GM19468 (cell line): ENCODE results near the gene KCNH1.
"Not testable (repeated sequence)": the region's sequence is repeated elsewhere in the genome, so short reads cannot be mapped to it uniquely, and the experiment has no call there.

Source experiments
- ATAC-seq: cut with Tn5 transposase; IDR thresholded peaks from one replicate; pipeline ENCODE4 v1.9.1; 2021; ENCODE audit warnings: mild to moderate bottlenecking, moderate library complexity, moderate number of reproducible peaks; ENCODE audit not compliant: unreplicated experiment; ENCODE audit errors: extremely low read depth

The KCNH1 gene

DNA sequence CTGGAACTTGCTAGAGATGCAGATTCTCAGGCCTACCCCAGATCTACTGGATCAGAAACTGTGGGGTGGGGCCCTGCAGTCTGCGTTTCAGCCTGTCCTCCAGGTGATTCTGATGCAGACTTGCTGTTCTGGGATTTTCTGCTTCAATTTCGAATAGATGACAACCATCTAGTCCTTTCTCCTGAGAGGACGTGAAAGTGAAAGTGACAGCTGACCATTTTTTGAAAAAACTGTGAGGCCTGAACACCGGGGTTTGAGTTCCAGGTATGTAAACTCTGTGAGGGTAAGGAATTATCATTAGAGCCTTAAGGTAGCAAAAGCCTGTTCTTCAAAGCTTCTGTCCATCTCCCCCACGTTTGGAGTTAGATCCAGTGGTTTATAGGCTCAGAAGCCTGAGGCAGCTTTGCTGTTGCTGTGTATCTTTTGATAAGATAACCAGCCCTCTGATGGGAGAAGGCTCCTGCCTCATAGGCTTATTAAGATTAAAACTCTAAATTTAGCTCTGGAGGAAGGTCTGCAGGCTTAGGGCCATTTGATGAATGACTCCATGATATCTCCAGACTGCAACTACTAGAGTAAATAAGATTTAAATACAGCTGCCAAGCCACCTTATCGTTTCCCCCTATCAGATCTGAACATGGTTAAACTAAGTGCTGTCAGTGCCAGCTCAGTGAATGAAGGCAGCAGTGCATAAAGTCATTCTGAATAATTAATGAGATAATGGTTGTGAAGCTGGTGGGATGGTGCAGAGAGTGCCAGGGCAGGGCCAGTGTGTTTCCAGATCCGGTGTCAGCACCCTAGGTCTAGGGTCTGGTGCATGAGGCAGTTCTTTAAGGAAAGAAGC, 470.0 kb downstream of the KCNH1 start:
- ATAC-seq: no peak

DNA sequence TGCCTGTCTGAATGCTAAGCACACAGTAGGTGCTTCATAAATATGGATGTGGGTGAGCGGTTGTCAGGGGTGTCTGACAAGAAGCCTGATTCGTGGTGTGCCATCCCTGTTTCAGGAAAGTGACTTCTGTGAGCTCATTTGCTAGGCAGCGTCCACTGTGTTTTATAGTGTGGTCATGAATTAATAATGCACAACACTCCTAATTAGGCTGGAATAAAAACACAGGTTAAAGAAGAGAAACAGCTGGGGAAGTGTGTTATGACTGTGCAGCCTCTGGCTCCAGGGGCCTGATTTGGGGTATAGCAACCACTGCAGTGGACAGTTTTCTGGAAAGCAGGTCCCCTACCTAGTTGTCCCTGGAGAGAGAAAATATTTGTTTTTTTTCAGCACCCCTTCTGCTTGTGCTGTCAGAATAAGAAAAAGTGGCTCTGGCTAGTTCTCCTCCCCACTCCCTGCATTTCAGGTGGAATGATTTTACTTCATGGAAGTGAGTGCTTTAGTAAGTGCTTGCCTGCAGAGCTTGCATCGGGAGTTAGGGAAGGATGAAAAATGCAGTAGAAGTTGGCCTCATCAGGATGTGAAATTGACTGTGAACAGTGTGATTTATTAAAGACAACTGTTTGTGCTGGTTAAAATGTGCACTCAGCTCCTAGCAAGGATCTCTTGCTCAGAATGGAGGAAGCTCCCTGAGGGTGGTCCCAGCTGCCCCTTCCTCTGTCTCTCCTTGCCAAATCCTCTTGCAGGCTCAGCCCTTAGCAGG, 471.5 kb downstream of the KCNH1 start:
- no peak for ATAC-seq

DNA sequence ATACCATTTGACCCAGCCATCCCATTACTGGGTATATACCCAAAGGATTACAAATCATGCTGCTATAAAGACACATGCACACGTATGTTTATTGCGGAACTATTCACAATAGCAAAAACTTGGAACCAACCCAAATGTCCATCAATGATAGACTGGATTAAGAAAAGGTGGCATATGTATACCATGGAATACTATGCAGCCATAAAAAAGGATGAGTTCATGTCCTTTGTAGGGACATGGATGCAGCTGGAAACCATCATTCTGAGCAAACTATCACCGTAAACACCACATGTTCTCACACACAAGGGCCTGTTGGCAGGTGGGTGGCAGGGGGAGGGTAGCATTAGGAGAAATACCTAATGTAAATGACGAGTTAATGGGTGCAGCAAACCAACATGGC, 472.4 kb downstream of the KCNH1 start:
- ATAC-seq: not testable (repeated sequence)

DNA sequence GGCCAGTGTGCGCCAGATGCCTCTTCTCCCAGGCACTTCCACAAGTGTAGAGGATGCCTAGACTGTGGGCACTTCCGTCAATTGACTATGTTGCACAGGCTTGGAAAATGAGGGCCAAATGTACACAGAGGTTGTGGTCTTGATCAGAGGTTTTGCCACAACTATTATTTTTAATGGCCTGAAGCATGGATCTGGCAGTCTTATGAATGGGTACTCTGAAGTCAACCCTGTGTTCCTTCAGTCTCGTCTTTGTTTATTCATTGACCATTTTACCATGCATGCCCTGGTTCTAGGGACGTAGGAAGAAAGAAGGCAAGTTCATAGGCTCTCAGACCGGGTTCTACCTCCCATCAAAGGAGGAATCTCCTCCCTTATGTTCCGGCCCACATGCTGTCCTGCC, 476.1 kb downstream of the KCNH1 start:
- ATAC-seq: no peak

DNA sequence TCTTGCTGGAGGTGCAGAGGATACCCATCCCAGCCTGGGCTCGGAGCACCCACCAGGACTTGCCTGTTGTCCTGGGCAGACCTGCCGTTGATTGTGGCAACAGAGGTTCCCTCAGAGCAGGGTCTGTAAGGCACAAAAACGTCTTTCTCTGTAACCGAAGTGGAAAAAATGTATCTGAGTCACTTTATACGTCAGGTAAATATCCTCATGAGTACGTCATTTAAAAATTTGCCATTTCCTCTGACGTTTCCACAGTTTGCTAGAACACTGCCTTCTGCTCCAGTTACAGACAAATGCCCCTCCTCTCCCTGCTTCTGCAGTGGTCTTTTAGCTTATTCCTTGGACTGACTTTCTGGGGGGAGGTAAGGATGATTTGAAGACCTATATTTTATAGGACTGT, 478.4 kb downstream of the KCNH1 start:
- no peak for ATAC-seq

DNA sequence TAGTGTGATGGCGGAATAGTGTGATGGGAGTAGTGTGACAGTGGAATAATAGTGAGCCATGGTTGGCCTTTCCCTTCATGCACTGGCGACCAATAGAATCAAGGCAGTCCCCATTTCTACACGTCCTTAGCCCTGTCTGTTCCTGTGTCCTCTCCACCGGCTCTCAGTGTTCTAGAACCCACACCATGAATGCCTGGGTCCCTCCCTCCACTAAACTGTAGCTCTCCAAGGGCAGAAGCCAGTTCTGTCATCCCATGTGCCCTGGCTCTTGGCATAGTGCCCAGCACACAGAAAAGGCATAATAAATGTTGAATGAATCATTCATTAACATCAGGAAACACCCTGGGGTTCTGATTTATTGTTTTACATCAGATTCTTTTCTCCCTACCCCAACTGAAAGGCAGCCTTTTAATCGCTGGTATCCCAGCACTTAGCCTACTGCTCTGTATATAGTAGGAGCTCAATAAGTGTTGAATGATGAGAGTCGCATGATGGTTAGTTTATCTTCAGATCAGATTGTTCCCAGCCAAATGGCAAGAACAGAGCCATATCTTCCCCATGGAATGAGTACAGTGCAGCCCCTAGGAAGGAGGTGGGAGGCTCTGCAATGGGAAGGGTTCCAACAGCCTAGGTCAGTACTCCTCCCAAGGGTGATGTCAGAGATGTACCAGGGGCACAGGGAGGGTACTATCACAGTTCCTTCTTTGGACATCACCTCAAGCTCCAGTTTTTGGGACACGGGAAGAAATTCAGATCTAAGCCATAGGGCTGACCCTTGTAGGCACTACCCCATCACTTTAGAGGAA, 479.6 kb downstream of the KCNH1 start:
- ATAC-seq: no peak

DNA sequence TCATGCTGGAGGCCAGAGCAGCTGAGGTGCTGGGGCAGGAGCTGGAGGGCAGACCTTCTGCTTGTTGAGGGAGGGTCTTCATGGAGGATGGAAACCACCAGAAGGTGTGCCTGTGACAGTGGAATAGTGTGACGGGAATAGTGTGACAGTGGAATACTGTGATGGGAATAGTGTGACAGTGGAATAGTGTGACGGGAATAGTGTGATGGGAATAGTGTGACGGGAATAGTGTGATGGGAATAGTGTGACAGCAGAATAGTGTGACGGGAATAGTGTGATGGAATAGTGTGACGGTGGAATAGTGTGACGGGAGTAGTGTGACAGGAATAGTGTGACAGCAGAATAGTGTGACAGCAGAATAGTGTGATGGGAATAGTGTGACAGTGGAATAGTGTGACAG, 480.2 kb downstream of the KCNH1 start:
- ATAC-seq: no peak

DNA sequence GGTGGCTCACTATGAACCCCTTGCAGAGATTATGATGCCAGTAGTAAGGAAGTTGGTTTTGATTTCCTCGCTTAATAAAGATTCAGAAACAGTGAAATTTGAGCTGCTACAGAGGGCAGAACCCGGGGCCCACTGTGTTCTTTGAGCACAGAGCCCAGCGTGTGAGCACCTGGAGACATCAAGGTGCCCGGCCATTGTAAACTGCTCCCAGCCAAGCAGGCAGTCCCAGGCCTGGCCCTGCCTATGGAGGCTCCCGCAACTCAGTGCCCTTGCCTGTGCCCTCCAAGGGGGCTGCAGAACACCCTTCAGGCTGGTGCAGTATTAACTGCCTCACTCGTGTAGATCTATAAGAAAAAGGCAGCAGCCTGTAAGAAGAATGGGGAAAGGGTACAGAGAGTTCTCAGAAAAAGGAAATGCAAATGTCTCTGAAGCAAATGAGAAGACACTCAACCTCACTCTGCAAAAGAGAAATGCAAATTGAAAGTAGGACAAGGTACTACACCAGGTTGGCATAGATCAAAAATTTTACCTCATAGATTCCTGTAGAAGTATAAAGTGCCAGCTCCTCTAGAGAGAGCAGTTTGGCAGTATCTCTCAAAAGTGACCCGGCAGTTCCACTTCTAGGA, 481.5 kb downstream of the KCNH1 start:
- ATAC-seq: no peak

DNA sequence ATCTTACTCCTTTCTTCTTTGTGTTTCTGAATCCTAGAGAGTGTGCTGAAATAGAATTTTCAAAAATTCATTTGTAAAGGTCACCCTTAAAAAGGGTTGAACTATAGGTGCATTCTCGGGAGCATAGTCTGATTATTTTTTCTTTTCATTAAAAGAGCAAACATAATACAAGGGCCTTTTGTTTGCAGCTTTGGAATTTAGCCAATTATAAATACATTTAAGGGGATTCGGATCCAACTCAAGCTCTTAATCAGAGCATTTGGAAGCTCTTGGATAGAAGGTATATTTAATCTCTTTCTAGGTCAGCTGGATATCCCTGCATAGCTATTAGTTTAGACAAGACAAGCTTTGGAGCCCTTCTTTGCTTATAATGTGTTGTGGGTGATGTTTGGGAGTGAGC, 483.5 kb downstream of the KCNH1 start:
- ATAC-seq: no peak

DNA sequence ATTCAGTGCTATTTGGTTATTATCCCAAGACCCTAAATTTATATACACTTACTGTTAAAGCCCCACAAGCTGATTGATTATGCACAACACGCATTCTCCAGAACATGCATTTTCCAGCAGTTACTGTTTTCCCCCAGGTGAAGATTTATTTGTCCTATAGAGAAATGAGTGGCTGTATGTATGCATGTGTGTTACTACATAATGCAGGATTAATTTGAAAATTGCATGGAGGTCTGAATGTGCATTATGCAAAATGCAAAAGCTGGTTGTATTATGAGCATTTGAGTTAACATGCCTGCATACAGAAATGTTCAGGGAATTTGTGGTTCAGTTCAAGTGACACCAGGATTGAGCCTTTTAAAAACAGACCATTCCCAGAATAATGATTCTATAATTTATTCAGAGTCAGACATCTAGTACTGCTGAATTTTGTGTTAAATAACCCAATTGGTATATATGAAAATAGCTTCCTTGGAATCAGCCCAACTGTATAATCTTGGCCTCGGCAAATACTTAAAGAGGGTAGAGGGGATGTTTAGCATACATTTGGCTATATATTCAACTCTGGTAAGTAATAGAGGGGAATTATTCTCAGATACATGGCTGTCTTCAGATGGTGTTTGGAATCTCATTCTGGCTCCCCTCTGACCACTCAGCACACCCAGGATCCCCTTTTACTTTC, 485.2 kb downstream of the KCNH1 start:
- no peak for ATAC-seq

DNA sequence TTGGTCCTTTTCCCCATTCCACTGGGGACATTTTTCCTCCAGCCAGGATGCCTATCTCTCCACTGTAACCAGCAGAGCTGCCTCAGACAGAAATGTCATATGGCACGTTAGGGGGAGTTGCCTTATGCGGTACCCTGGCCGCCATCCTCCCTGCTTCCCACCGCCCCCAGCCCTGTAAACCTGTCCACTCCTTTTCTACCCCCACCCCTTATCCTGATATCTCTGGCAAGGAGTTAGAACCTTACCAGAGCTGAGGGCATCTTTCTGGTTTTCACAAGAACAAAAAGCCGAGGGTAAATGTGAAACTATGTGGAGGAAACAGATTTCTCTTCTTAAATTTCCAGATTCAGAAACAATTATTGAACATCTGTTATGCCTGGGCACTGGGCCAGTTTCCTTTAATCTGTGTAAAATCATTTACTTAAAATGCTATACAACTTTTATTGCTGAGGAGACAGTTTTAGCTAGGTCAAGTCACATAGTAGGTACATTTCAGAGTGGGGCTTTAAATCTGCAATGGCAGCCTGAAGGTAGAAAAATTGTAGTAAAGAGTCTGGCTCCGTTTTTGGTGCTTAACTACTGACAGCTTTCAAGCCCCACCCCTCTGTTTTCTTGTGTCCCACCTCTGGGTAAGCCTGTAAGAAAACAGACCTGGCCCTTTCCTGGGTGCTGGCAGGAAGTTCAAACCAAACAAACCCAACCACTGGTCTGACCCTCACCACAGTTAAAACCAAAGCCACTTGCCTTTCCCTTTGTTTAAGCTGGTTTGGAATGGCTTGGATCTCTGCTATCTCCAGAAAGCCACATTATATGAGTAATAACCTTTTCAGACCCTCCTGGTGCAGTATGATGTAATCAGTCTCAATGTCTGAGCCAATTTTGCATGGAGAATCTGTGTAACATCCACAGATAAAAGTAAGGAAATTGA, 486.3 kb downstream of the KCNH1 start:
- no peak for ATAC-seq

DNA sequence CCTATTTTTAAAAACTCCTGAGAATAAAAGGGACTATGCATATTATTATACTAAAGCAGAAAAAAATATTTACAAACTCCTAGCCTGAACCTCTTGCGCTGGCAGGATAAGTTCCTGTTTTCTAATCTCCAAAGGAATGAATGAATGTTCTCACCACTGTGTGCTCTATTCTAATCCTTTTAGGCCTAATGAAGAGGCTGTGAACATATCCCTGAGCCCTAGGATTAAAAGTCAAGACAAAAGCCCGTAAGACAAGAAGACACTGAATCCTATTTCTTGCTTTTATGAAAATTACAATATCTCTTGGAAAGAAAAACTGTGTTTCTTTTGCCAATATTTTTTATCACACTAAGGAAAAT, 487.7 kb downstream of the KCNH1 start:
- no peak for ATAC-seq

DNA sequence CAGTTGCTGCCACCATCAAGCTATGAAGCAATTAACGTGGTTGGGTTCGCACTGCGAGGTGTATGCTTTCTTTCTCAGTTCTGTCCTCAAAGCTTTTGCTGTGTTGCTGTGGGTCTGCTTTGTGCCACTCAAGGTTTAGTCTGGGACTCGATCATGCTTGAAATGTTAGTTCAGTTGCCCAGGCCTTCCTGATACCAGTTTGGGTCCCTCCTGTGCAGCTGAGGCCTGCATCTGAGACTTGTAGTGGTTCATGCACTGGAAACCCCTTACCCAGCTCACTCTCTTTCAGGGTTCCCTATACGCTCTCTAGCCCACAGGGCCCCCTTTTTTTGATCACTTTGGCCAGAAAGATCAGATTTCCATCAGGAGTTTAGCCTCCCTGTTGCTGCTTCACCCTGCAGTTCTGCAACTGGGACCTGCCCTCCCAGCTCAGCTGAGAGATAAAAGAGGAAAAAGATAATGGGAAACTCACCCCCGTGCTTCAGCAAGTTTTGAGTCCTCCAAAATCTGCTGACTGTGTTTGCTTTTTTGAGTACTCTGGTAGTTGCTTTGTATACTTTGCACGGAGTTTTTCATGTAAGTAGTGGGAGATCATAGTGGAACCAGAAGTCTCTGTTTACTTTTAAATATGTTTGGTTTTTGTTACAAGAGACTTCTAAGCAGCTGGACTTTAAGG, 488.2 kb downstream of the KCNH1 start:
- ATAC-seq: no peak

DNA sequence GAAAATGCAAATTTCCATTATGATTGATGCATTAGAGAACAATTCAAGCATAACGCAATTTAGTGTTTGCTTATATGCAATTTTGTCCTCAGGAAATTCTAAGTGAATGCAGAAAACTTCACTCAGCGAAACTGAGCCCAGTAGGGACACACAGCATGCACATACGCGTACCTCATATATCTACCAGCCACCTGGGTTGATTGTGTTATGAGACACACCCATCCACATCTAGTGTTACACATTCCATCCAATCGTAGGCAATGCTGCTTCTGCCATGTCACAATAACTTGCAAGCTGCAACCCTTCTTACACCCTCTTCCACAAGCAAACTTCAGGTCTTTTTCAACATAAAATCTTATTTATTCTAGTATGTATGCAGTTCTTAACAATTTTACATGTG, 492.4 kb downstream of the KCNH1 start:
- no peak for ATAC-seq

DNA sequence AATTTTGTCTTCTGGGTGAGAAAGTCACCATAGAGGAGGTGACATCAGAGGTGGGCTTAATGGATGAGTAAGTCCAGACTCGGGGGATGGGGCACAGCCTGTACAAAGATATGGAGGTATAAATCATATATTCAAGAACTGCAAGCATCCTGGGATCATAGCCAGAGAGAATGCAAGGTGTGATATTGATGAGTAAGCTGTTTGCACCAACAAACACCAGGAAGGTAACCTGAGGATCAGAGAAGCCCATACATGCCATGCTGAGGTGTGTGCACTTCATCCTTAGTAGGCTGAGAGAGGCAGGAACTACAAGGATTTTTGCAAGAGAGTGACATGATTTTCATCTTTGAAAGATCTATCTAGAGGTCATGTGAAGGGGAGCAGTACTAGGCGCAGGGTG, 498.8 kb downstream of the KCNH1 start:
- no peak for ATAC-seq

DNA sequence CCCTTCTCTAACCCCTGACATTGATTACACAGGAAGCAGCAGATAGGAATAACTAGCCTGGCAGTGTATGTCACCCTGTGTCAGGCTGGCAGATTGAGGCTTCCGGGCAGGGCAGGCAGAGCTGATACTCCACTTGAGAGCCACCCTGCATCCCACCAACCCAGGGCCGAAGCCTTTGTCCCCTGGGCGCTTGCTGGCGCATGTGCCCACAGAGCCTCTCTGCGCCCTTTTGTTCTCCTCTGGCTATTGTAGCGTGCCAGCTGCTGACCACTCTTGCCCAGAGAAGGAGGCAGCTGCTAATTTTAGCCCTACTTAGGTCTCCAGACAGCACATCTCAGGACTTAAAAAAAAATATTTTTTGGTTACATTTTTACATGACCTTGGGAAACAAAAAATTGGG, 500.3 kb downstream of the KCNH1 start:
- ATAC-seq: no peak

DNA sequence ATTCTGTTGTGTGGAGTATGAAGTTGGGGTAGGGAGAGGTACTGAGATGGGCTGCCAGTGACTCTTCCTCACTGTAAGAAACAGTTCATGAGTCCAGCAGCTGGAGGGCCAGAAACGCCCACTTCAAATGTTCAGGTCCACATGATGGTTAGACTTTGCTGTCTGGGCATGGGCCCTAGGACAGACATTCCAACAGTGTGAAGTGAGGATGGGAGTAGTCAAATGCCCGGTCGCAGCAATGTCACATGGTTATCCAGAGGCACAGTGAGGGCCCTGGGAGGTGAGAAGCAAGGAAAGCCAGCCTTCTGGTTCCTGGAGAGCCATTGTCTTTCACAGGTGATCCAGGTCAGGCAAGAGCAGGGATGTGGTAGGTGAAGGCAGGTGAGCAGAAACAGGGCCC, 500.8 kb downstream of the KCNH1 start:
- no peak for ATAC-seq

DNA sequence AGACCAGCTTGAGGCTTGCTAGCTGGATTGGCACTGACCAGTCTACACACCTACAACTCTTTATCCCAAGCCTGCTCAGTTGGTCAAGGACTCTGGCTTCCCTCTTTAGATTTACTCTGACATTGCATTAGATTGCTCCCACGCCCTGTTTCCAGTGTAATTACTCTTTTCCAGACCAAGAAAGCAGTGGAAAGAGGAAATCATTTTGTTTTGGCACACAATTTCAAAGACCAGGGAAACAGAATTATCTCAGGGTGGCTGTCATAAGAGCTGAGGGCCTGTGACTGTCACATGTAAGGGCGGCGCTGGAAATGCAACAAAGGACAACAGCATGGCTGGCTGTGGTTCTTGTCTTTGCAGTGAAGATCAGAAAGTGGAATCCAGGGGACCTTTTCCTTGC, 502.5 kb downstream of the KCNH1 start:
- no peak for ATAC-seq
